ENCODE data around the gene LSP1. TPM values are rescaled to one million over a fixed set of nuclear protein-coding genes. Genes with fewer than 3 reads are reported as not detected.
"Not testable (repeated sequence)": the region's sequence is repeated elsewhere in the genome, so short reads cannot be mapped to it uniquely, and the experiment has no call there.

The LSP1 gene
- 2.7 TPM for polyA plus RNA-seq (2013, experiment 1 of 2)
- 2.7 TPM for polyA plus RNA-seq (2013, experiment 2 of 2)

GRCh38 chr11:1852877-1853276, at the start of gene LSP1:
TSS of gene LSP1 (plus strand) at chr11:1853084. CDS start at chr11:1853145, 61 bp downstream.
- peaks cover 11% of the 10 kb centered on the region for H3K4me1 ChIP-seq (ENCODE audit: control insufficient read depth, insufficient read depth, low read length, poor library complexity, severe bottlenecking)
- 83 to 92% methylated on average over 10 to 17 of the region's 18 CpGs for WGBS, 2 experiments (ENCODE audit: insufficient coverage in 2 of 2)
- H3K9me3 ChIP-seq (ENCODE audit: control insufficient read depth, low read length), result no peaks in the 10 kb centered on the region
- no peak within 1 kb of the TSS for H3K4me3 ChIP-seq (ENCODE audit: extremely low read depth, insufficient read depth, low read length, poor library complexity, severe bottlenecking)
- no peak within 1 kb of the TSS for H3K27ac ChIP-seq (ENCODE audit: low read depth, low read length, severe bottlenecking)
- no peaks in the 10 kb centered on the region for H3K36me3 ChIP-seq (ENCODE audit: control insufficient read depth, insufficient read depth, low read length)

DNA sequence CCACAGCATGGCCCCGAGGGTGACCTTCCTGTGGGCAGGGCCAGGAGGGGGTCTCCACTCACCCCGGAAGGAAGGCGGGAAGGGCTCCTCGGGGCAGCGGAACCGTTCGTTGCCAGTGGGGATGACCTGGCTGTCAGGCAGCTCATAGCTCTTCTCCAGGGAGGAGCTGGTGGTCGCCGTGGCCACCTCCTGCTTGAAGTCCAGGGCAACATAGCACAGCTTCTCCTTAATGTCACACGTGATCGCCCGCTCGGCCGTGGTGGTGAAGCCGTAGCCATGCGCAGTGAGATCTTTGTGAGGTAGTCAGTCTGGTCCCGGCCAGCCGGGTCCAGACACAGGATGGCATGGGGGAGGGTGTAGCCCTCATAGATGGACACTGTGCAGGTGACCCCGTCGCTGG, 49.6 kb upstream of the LSP1 start:
- H3K9me3 ChIP-seq (ENCODE audit: control insufficient read depth, low read length), result no peaks in the 10 kb centered on the region
- H3K4me1 ChIP-seq (ENCODE audit: control insufficient read depth, insufficient read depth, low read length, poor library complexity, severe bottlenecking), result no peaks in the 10 kb centered on the region
- WGBS, 2 experiments (ENCODE audit: insufficient coverage in 2 of 2), result 96 to 98% methylated on average over 20 of the region's 20 CpGs
- H3K27ac ChIP-seq (ENCODE audit: low read depth, low read length, severe bottlenecking), result no peak overlapping the region
- H3K4me3 ChIP-seq (ENCODE audit: extremely low read depth, insufficient read depth, low read length, poor library complexity, severe bottlenecking), result no peak overlapping the region
- no peaks in the 10 kb centered on the region for H3K36me3 ChIP-seq (ENCODE audit: control insufficient read depth, insufficient read depth, low read length)

GRCh38 chr11:1803835-1804519, 48.9 kb upstream of the LSP1 start:
- not testable (repeated sequence) for H3K4me1 ChIP-seq (ENCODE audit: control insufficient read depth, insufficient read depth, low read length, poor library complexity, severe bottlenecking); H3K27ac ChIP-seq (ENCODE audit: low read depth, low read length, severe bottlenecking); H3K9me3 ChIP-seq (ENCODE audit: control insufficient read depth, low read length); H3K36me3 ChIP-seq (ENCODE audit: control insufficient read depth, insufficient read depth, low read length); H3K4me3 ChIP-seq (ENCODE audit: extremely low read depth, insufficient read depth, low read length, poor library complexity, severe bottlenecking)
- 88% methylated on average over 10 to 15 of the region's 42 CpGs for WGBS, 2 experiments (ENCODE audit: insufficient coverage in 2 of 2)

- Histone ChIP-seq H3K9me3 (ENCODE audit: control insufficient read depth, low read length) (peaks cover 5% of the 10 kb centered on the region), H3K4me1 (ENCODE audit: control insufficient read depth, insufficient read depth, low read length, poor library complexity, severe bottlenecking) (no peaks in the 10 kb centered on the region), H3K36me3 (ENCODE audit: control insufficient read depth, insufficient read depth, low read length) (no peaks in the 10 kb centered on the region), H3K27ac (ENCODE audit: low read depth, low read length, severe bottlenecking) (no peak overlapping the region), H3K4me3 (ENCODE audit: extremely low read depth, insufficient read depth, low read length, poor library complexity, severe bottlenecking) (no peak overlapping the region)
- WGBS, 2 experiments (ENCODE audit: insufficient coverage in 2 of 2), result 93 to 94% methylated on average over 13 to 14 of the region's 15 CpGs
Observed at GRCh38 chr11:1805525-1805924, 47.4 kb upstream of the LSP1 start.

DNA sequence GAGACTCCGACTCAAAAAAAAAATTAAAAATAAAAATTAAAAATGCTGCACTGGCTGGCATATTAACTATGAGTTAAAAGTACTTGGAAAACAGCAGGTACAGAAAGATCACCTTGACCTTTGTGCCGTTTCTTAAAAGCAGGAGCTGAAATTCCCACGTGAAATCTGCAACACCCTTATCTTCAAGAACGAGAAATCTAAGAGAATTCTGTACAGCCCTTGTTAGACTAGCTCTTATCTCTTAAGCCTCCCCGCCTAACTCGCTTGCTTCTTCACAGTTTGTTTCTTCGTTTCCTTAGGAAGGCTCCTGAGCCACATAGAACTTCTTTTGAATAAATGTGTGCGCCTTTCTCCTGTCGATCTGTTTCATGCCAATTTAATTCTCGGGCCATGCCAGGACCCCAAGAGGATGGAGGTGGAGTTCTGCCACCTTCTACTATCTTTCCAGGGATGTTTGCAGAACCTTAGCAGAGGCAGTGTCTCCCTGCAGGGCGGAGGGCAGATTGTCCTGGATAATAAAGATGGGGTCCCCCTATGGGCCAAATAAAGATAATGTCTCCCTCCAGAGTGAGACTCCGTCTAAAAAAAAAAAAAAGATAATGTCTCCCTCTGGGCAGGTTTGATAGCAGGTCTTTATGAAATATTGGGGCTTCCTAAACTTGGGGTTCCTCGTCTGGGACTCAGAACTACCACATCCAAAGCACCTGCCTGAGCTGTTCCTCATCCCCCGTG, 45.5 kb upstream of the LSP1 start:
- 86 to 88% methylated on average over 10 to 14 of the region's 14 CpGs for WGBS, 2 experiments (ENCODE audit: insufficient coverage in 2 of 2)
- Histone ChIP-seq H3K9me3 (ENCODE audit: control insufficient read depth, low read length) (peaks cover 5% of the 10 kb centered on the region), H3K27ac (ENCODE audit: low read depth, low read length, severe bottlenecking) (no peak overlapping the region), H3K36me3 (ENCODE audit: control insufficient read depth, insufficient read depth, low read length) (no peaks in the 10 kb centered on the region), H3K4me3 (ENCODE audit: extremely low read depth, insufficient read depth, low read length, poor library complexity, severe bottlenecking) (no peak overlapping the region), H3K4me1 (ENCODE audit: control insufficient read depth, insufficient read depth, low read length, poor library complexity, severe bottlenecking) (no peaks in the 10 kb centered on the region)

- Histone ChIP-seq H3K9me3 (ENCODE audit: control insufficient read depth, low read length) (peaks cover 5% of the 10 kb centered on the region), H3K36me3 (ENCODE audit: control insufficient read depth, insufficient read depth, low read length) (no peaks in the 10 kb centered on the region), H3K4me1 (ENCODE audit: control insufficient read depth, insufficient read depth, low read length, poor library complexity, severe bottlenecking) (no peaks in the 10 kb centered on the region), H3K4me3 (ENCODE audit: extremely low read depth, insufficient read depth, low read length, poor library complexity, severe bottlenecking) (no peak overlapping the region), H3K27ac (ENCODE audit: low read depth, low read length, severe bottlenecking) (no peak overlapping the region)
- 90 to 94% methylated on average over 8 to 10 of the region's 10 CpGs for WGBS, 2 experiments (ENCODE audit: insufficient coverage in 2 of 2)
Observed at GRCh38 chr11:1810761-1811160, 42.1 kb upstream of the LSP1 start.

DNA sequence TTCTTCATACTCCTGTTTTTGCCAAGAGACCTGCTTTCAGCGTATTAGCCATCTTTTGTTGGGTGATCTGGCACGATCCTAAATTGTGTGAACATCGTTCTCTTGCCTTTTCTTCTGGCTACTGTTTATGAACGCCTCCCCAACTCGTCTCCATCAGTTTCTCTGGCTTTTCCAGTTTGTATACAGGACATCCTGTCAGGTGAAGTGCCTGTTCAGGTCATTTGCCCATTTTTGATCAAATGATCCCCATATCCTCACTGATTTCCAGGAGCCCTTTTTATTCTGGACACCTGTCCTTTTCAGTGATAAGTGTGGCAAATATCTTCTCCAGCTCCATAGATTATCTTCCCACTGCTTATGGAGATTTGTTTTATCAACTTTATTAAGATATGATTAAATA, 40.6 kb upstream of the LSP1 start:
- H3K36me3 ChIP-seq (ENCODE audit: control insufficient read depth, insufficient read depth, low read length), result no peaks in the 10 kb centered on the region
- H3K4me1 ChIP-seq (ENCODE audit: control insufficient read depth, insufficient read depth, low read length, poor library complexity, severe bottlenecking), result no peaks in the 10 kb centered on the region
- 76 to 94% methylated on average over 4 to 5 of the region's 5 CpGs for WGBS, 2 experiments (ENCODE audit: insufficient coverage in 2 of 2)
- H3K4me3 ChIP-seq (ENCODE audit: extremely low read depth, insufficient read depth, low read length, poor library complexity, severe bottlenecking), result no peak overlapping the region
- no peak overlapping the region for H3K27ac ChIP-seq (ENCODE audit: low read depth, low read length, severe bottlenecking)
- H3K9me3 ChIP-seq (ENCODE audit: control insufficient read depth, low read length), result peaks cover 5% of the 10 kb centered on the region

- Histone ChIP-seq H3K36me3 (ENCODE audit: control insufficient read depth, insufficient read depth, low read length) (no peaks in the 10 kb centered on the region), H3K27ac (ENCODE audit: low read depth, low read length, severe bottlenecking) (no peak overlapping the region), H3K4me1 (ENCODE audit: control insufficient read depth, insufficient read depth, low read length, poor library complexity, severe bottlenecking) (no peaks in the 10 kb centered on the region), H3K9me3 (ENCODE audit: control insufficient read depth, low read length) (peaks cover 6% of the 10 kb centered on the region), H3K4me3 (ENCODE audit: extremely low read depth, insufficient read depth, low read length, poor library complexity, severe bottlenecking) (no peak overlapping the region)
- 93 to 98% methylated on average over 6 to 12 of the region's 15 CpGs for WGBS, 2 experiments (ENCODE audit: insufficient coverage in 2 of 2)
Observed at GRCh38 chr11:1812801-1813200, 40.1 kb upstream of the LSP1 start.

GRCh38 chr11:1813356-1813755, 39.5 kb upstream of the LSP1 start:
- not testable (repeated sequence) for H3K27ac ChIP-seq (ENCODE audit: low read depth, low read length, severe bottlenecking); H3K4me3 ChIP-seq (ENCODE audit: extremely low read depth, insufficient read depth, low read length, poor library complexity, severe bottlenecking); H3K36me3 ChIP-seq (ENCODE audit: control insufficient read depth, insufficient read depth, low read length); H3K4me1 ChIP-seq (ENCODE audit: control insufficient read depth, insufficient read depth, low read length, poor library complexity, severe bottlenecking)
- peaks cover 11% of the 10 kb centered on the region for H3K9me3 ChIP-seq (ENCODE audit: control insufficient read depth, low read length)
- WGBS, 2 experiments (ENCODE audit: insufficient coverage in 2 of 2), result 88 to 94% methylated on average over 7 of the region's 9 CpGs

- Histone ChIP-seq H3K4me1 (ENCODE audit: control insufficient read depth, insufficient read depth, low read length, poor library complexity, severe bottlenecking) (no peaks in the 10 kb centered on the region), H3K36me3 (ENCODE audit: control insufficient read depth, insufficient read depth, low read length) (no peaks in the 10 kb centered on the region), H3K9me3 (ENCODE audit: control insufficient read depth, low read length) (peaks cover 22% of the 10 kb centered on the region), H3K27ac (ENCODE audit: low read depth, low read length, severe bottlenecking) (no peak overlapping the region), H3K4me3 (ENCODE audit: extremely low read depth, insufficient read depth, low read length, poor library complexity, severe bottlenecking) (no peak overlapping the region)
- WGBS, 2 experiments (ENCODE audit: insufficient coverage in 2 of 2), result 90 to 92% methylated on average over 9 to 10 of the region's 10 CpGs
Observed at GRCh38 chr11:1814691-1815090, 38.2 kb upstream of the LSP1 start.

DNA sequence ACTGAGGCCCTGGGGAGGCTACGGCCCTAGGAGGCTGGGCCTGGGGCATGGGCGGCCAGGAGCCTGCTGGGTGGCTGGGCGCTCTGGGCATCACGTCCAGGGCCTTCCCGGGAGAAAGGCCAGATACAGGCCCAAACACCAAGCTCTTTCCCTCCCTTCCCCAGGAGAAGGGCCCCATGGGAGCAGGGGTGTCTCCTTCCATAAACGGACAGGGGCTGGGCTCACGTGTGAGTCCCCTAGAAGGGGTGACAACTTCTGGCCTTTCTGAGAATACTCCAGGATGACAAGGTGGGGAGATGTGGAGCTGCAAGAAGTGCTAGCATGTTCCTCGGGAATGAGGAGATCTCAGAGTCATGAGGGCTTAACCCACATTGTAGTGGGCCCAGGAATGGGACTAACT, 37.6 kb upstream of the LSP1 start:
- 85 to 92% methylated on average over 8 of the region's 8 CpGs for WGBS, 2 experiments (ENCODE audit: insufficient coverage in 2 of 2)
- Histone ChIP-seq H3K4me3 (ENCODE audit: extremely low read depth, insufficient read depth, low read length, poor library complexity, severe bottlenecking) (no peak overlapping the region), H3K9me3 (ENCODE audit: control insufficient read depth, low read length) (peaks cover 22% of the 10 kb centered on the region), H3K4me1 (ENCODE audit: control insufficient read depth, insufficient read depth, low read length, poor library complexity, severe bottlenecking) (peaks cover 2% of the 10 kb centered on the region), H3K36me3 (ENCODE audit: control insufficient read depth, insufficient read depth, low read length) (no peaks in the 10 kb centered on the region), H3K27ac (ENCODE audit: low read depth, low read length, severe bottlenecking) (no peak overlapping the region)

All from mesodermal cell (in vitro differentiated cells).